Measurements from ENCODE around the gene ZG16B. TPM values are rescaled to one million over a fixed set of nuclear protein-coding genes. Genes with fewer than 3 reads are reported as not detected.

ZG16B gene
- total and polyA plus RNA-seq, 8 donors = 13.0 to 39.0 (median 22.3) TPM; not detected in 3

DNA sequence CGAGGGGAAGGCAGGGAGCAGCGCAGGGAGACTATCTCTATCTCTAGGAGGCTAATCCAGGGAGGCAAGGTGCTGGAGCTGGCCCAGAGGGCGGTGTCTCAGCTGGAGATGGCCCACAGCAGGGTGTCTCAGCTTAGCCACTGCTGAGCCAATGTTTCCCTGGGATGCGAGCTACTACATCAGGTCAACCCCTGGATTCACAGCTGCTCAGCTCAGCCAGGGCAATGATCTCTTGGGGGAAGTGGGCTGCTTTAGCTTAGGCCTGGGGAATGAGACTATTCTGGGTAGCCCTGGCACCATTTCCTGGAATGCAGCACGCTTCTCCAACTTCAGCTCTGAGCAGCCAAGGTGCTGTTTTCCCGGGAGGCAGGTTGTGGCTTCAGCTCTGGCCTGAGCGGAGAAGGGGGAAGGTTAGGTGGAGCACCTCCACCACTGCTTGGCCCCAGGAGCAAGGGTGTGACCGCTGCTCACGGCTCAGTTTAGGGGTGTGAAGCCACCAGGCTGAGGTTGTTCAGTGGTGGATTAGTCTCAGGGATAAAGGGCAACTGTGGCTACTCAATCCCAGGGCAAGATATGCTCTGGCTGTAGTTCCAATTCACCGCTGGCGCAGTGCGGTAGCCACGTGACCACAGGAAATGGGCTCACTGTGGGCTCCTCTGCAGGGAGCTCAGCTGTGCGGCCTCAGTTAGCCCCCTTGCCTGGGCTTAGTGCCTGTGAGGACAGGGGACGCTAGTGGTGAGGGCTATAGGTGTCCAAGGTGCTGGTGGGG is 18.2 kb upstream of the ZG16B start:
- peaks cover 0 to 73% (median 0%) of the 10 kb centered on the region in 3 donors for H3K27me3 ChIP-seq
- no peak overlapping the region for H3K27ac ChIP-seq
- no peak overlapping the region for H3K4me3 ChIP-seq
- no peak for DNase-seq
- 42 to 56% (median 51%) methylated on average over 14 to 15 of the region's 15 CpGs for WGBS, 5 donors
- no peak for TF ChIP-seq EP300 (IDR thresholded peaks at IDR 0.05)
- TF ChIP-seq, protein P1, sequence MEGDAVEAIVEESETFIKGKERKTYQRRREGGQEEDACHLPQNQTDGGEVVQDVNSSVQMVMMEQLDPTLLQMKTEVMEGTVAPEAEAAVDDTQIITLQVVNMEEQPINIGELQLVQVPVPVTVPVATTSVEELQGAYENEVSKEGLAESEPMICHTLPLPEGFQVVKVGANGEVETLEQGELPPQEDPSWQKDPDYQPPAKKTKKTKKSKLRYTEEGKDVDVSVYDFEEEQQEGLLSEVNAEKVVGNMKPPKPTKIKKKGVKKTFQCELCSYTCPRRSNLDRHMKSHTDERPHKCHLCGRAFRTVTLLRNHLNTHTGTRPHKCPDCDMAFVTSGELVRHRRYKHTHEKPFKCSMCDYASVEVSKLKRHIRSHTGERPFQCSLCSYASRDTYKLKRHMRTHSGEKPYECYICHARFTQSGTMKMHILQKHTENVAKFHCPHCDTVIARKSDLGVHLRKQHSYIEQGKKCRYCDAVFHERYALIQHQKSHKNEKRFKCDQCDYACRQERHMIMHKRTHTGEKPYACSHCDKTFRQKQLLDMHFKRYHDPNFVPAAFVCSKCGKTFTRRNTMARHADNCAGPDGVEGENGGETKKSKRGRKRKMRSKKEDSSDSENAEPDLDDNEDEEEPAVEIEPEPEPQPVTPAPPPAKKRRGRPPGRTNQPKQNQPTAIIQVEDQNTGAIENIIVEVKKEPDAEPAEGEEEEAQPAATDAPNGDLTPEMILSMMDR (IDR thresholded peaks at IDR 0.05) = no peak
- TF ChIP-seq POLR2AphosphoS5 (IDR thresholded peaks at IDR 0.05) = no peak
- TF ChIP-seq POLR2A (IDR thresholded peaks at IDR 0.05) = no peak
- intact Hi-C loops (cut with DNase I; ENCODE audit: low total_unique reads) = no loop called here
- H3K36me3 ChIP-seq = no peaks in the 10 kb centered on the region
- no peaks in the 10 kb centered on the region for H3K9me3 ChIP-seq
- peaks cover 0 to 7% (median 0%) of the 10 kb centered on the region in 4 donors for H3K4me1 ChIP-seq

DNA sequence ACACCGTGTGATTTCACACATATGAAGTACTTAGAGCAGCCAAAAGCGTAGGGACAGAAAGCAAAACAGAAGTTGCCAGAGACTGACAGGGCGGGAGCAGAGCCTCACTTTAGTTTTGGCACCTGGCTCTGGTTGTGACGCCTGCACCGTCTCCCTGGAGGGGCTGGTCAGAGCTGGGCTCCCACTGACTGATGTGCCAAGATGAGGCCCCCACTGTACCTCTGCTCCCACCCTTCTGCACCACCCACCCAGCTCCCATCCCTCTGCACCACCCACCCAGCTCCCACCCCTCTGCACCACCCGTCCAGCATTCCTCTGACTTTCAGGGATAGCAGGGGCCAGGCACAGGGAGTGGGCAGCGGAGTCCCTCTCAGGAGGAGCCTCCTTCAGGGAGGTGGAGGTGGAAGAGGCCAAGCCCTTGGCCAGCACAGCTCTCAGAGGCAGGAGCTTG is 16.3 kb upstream of the ZG16B start:
- DNase-seq = no peak
- Histone ChIP-seq H3K36me3 (no peaks in the 10 kb centered on the region), H3K4me3 (no peak overlapping the region), H3K27me3 (peaks cover 0 to 71% (median 0%) of the 10 kb centered on the region in 3 donors), H3K9me3 (no peaks in the 10 kb centered on the region), H3K27ac (no peak overlapping the region), H3K4me1 (peaks cover 0 to 7% (median 0%) of the 10 kb centered on the region in 4 donors)
- TF ChIP-seq EP300 (IDR thresholded peaks at IDR 0.05) (no peak), POLR2A (IDR thresholded peaks at IDR 0.05) (no peak), POLR2AphosphoS5 (IDR thresholded peaks at IDR 0.05) (no peak)
- TF ChIP-seq, protein P1 (IDR thresholded peaks at IDR 0.05) = no peak
- 71 to 81% (median 74%) methylated on average over 7 of the region's 7 CpGs for WGBS, 5 donors
- intact Hi-C loops (cut with DNase I; ENCODE audit: low total_unique reads) = no loop called here

DNA sequence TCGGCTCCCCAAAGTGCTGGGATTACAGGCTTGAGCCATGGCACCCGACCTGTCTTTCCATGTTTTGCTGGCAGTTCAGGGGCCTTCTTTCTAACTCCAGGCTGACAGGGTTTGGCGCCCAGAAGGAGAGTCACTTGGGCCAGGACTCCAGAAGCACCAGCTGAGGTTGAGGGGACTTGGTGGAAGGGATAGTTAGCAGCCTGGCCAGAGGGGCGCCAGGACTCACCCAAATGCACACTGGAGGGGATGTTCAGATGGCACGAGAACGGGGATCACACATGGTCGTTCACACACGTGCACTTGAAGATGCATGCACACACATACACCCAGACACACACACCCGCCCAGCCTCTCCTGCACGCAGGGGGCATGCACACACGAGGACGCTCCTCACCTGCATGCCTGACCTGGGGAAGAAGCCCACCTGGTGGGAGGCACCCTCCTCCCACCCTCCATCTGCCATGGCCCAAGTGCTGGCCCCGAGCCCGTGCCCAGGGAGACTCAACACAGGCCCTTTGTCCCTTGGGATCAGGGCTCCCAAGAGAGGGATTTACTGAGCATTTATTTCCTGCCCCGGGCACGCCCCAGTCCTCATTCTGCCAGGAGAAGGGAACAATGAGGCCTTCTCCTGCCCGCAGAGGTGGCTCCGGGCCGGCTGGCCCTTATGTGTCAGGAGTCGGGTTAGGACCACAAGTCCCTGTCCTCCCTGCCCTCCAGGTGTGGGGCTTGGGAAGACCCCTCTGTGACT is 15.4 kb upstream of the ZG16B start:
- peaks cover 0 to 81% (median 0%) of the 10 kb centered on the region in 3 donors for H3K27me3 ChIP-seq
- TF ChIP-seq POLR2AphosphoS5 (IDR thresholded peaks at IDR 0.05) (no peak), POLR2A (IDR thresholded peaks at IDR 0.05) (no peak), EP300 (IDR thresholded peaks at IDR 0.05) (no peak)
- TF ChIP-seq, protein P1 (IDR thresholded peaks at IDR 0.05) = no peak
- H3K4me3 ChIP-seq = no peak overlapping the region
- no peaks in the 10 kb centered on the region for H3K9me3 ChIP-seq
- DNase-seq = no peak
- H3K4me1 ChIP-seq = peaks cover 0 to 7% (median 0%) of the 10 kb centered on the region in 4 donors
- intact Hi-C loops (cut with DNase I; ENCODE audit: low total_unique reads) = no loop called here
- 79 to 86% (median 80%) methylated on average over 17 to 20 of the region's 20 CpGs for WGBS, 5 donors
- H3K36me3 ChIP-seq = no peaks in the 10 kb centered on the region
- H3K27ac ChIP-seq = no peak overlapping the region

DNA sequence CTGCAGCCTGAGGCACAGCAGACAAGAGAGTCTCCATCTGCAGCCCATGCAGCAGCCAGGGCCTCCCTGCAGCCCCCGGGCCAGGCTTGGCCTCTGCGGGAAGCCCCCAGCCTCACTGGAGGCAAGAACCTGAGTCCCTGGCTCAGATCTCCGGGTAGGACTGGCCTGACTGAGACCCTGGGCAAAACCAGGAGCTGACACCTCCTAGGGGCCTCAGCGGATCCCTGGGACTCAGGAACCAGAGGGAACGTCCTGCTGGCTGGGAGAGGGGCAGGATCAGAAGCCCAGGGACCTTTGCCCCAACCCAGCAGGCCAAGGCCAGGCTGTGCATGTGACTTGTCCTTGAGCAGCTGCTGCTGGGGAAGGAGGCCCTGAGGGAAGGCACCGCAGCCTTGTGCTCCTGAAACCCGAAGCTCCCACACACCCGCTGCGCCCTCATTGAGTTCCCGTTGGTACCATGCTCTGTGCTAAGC is 14.8 kb upstream of the ZG16B start:
- DNase-seq = no peak
- H3K9me3 ChIP-seq = no peaks in the 10 kb centered on the region
- TF ChIP-seq EP300 (IDR thresholded peaks at IDR 0.05) (no peak), POLR2AphosphoS5 (IDR thresholded peaks at IDR 0.05) (no peak), POLR2A (IDR thresholded peaks at IDR 0.05) (no peak)
- TF ChIP-seq, protein P1 (IDR thresholded peaks at IDR 0.05) = no peak
- no peak overlapping the region for H3K4me3 ChIP-seq
- H3K27me3 ChIP-seq = peaks cover 0 to 81% (median 3%) of the 10 kb centered on the region in 3 donors
- no peaks in the 10 kb centered on the region for H3K36me3 ChIP-seq
- H3K27ac ChIP-seq = no peak overlapping the region
- intact Hi-C loops (cut with DNase I; ENCODE audit: low total_unique reads) = no loop called here
- peaks cover 0 to 7% (median 0%) of the 10 kb centered on the region in 4 donors for H3K4me1 ChIP-seq
- 78 to 89% (median 87%) methylated on average over 7 to 10 of the region's 10 CpGs for WGBS, 5 donors
